IPS-18a (cell line): ENCODE data around the gene SCD5.

Experiments
- H3K27ac ChIP-seq: one replicate; pipeline ENCODE4 v1.5.1; 2013; ENCODE audit warnings: low read length
- H3K27me3 ChIP-seq: one replicate; pipeline ENCODE4 v1.6.1; 2013; ENCODE audit warnings: mild to moderate bottlenecking, low read length; ENCODE audit not compliant: control insufficient read depth, insufficient read depth
- H3K36me3 ChIP-seq: one replicate; pipeline ENCODE4 v1.6.1; 2013; ENCODE audit warnings: low read depth, low read length; ENCODE audit not compliant: control insufficient read depth
- H3K4me1 ChIP-seq: one replicate; pipeline ENCODE4 v1.6.1; 2013; ENCODE audit warnings: low read depth, low read length; ENCODE audit not compliant: control insufficient read depth
- H3K4me3 ChIP-seq: one replicate; pipeline ENCODE4 v1.5.1; 2013; ENCODE audit warnings: low read length
- H3K9ac ChIP-seq: one replicate; pipeline ENCODE4 v1.6.1; 2013; ENCODE audit warnings: mild to moderate bottlenecking, low read length, moderate library complexity
- H3K9me3 ChIP-seq: one replicate; pipeline ENCODE4 v1.6.1; 2013; ENCODE audit warnings: low read depth, low read length; ENCODE audit not compliant: control insufficient read depth

The SCD5 gene

GRCh38 chr4:82611982-82612381 is 186.6 kb downstream of the SCD5 start:
- Histone ChIP-seq H3K4me1 (no peaks in the 10 kb centered on the region), H3K36me3 (no peaks in the 10 kb centered on the region), H3K9ac (no peak overlapping the region), H3K27ac (no peak overlapping the region), H3K27me3 (no peaks in the 10 kb centered on the region), H3K9me3 (no peaks in the 10 kb centered on the region), H3K4me3 (no peak overlapping the region)

- Histone ChIP-seq H3K27me3 (no peaks in the 10 kb centered on the region), H3K4me3 (no peak overlapping the region), H3K9me3 (no peaks in the 10 kb centered on the region), H3K4me1 (no peaks in the 10 kb centered on the region), H3K9ac (no peak overlapping the region), H3K27ac (no peak overlapping the region), H3K36me3 (no peaks in the 10 kb centered on the region)
Observed at GRCh38 chr4:82611527-82611926, 187.1 kb downstream of the SCD5 start.

GRCh38 chr4:82610041-82610440 is 188.6 kb downstream of the SCD5 start:
- Histone ChIP-seq H3K4me3 (no peak overlapping the region), H3K9ac (no peak overlapping the region), H3K36me3 (no peaks in the 10 kb centered on the region), H3K27ac (no peak overlapping the region), H3K4me1 (no peaks in the 10 kb centered on the region), H3K9me3 (no peaks in the 10 kb centered on the region), H3K27me3 (no peaks in the 10 kb centered on the region)

GRCh38 chr4:82606622-82607021 is 192.0 kb downstream of the SCD5 start:
- H3K9me3 ChIP-seq: no peaks in the 10 kb centered on the region

GRCh38 chr4:82604522-82604921 is 194.1 kb downstream of the SCD5 start:
- Histone ChIP-seq H3K27ac (no peak overlapping the region), H3K9ac (no peak overlapping the region)

More at GRCh38 chr4:82606622-82607021, 192.0 kb downstream of the SCD5 start:
- no peak overlapping the region for H3K4me3 ChIP-seq
- H3K27ac ChIP-seq: no peak overlapping the region
- no peaks in the 10 kb centered on the region for H3K36me3 ChIP-seq
- no peak overlapping the region for H3K9ac ChIP-seq
- H3K4me1 ChIP-seq: no peaks in the 10 kb centered on the region
- no peaks in the 10 kb centered on the region for H3K27me3 ChIP-seq

GRCh38 chr4:82601242-82602015 is 197.2 kb downstream of the SCD5 start:
- Histone ChIP-seq H3K4me3 (no peak overlapping the region), H3K27me3 (no peaks in the 10 kb centered on the region), H3K9me3 (no peaks in the 10 kb centered on the region), H3K36me3 (no peaks in the 10 kb centered on the region), H3K4me1 (no peaks in the 10 kb centered on the region), H3K27ac (no peak overlapping the region), H3K9ac (no peak overlapping the region)

More at GRCh38 chr4:82604522-82604921, 194.1 kb downstream of the SCD5 start:
- H3K4me3 ChIP-seq: no peak overlapping the region
- no peaks in the 10 kb centered on the region for H3K36me3 ChIP-seq
- no peaks in the 10 kb centered on the region for H3K27me3 ChIP-seq
- no peaks in the 10 kb centered on the region for H3K9me3 ChIP-seq
- no peaks in the 10 kb centered on the region for H3K4me1 ChIP-seq

GRCh38 chr4:82599336-82599735 is 199.3 kb downstream of the SCD5 start:
- H3K27ac ChIP-seq: no peak overlapping the region
- H3K9ac ChIP-seq: no peak overlapping the region
- no peak overlapping the region for H3K4me3 ChIP-seq
- no peaks in the 10 kb centered on the region for H3K9me3 ChIP-seq
- H3K27me3 ChIP-seq: no peaks in the 10 kb centered on the region
- no peaks in the 10 kb centered on the region for H3K36me3 ChIP-seq
- no peaks in the 10 kb centered on the region for H3K4me1 ChIP-seq

- Histone ChIP-seq H3K9ac (no peak overlapping the region), H3K36me3 (no peaks in the 10 kb centered on the region)
Observed at GRCh38 chr4:82594456-82594855, 204.1 kb downstream of the SCD5 start.

GRCh38 chr4:82593411-82593810 is 205.2 kb downstream of the SCD5 start:
- no peak overlapping the region for H3K4me3 ChIP-seq
- H3K9me3 ChIP-seq: no peaks in the 10 kb centered on the region
- no peak overlapping the region for H3K9ac ChIP-seq
- H3K27ac ChIP-seq: no peak overlapping the region
- no peaks in the 10 kb centered on the region for H3K27me3 ChIP-seq
- H3K4me1 ChIP-seq: peaks cover 14% of the 10 kb centered on the region
- no peaks in the 10 kb centered on the region for H3K36me3 ChIP-seq

More at GRCh38 chr4:82594456-82594855, 204.1 kb downstream of the SCD5 start:
- Histone ChIP-seq H3K4me1 (peaks cover 14% of the 10 kb centered on the region), H3K27me3 (no peaks in the 10 kb centered on the region), H3K9me3 (no peaks in the 10 kb centered on the region), H3K27ac (no peak overlapping the region), H3K4me3 (no peak overlapping the region)

GRCh38 chr4:82592639-82593038 is 206.0 kb downstream of the SCD5 start:
- Histone ChIP-seq H3K9me3 (no peaks in the 10 kb centered on the region), H3K4me1 (peaks cover 14% of the 10 kb centered on the region), H3K36me3 (no peaks in the 10 kb centered on the region), H3K4me3 (no peak overlapping the region), H3K27me3 (no peaks in the 10 kb centered on the region), H3K27ac (no peak overlapping the region), H3K9ac (no peak overlapping the region)

GRCh38 chr4:82591592-82591991 is 207.0 kb downstream of the SCD5 start:
- no peak overlapping the region for H3K9ac ChIP-seq
- no peak overlapping the region for H3K4me3 ChIP-seq
- H3K27ac ChIP-seq: no peak overlapping the region
- H3K27me3 ChIP-seq: no peaks in the 10 kb centered on the region
- no peaks in the 10 kb centered on the region for H3K36me3 ChIP-seq
- H3K9me3 ChIP-seq: no peaks in the 10 kb centered on the region
- peaks cover 20% of the 10 kb centered on the region for H3K4me1 ChIP-seq

- Histone ChIP-seq H3K27me3 (no peaks in the 10 kb centered on the region), H3K9ac (no peak overlapping the region), H3K4me1 (peaks cover 38% of the 10 kb centered on the region), H3K4me3 (no peak overlapping the region), H3K36me3 (no peaks in the 10 kb centered on the region), H3K9me3 (no peaks in the 10 kb centered on the region), H3K27ac (no peak overlapping the region)
Observed at GRCh38 chr4:82589756-82590155, 208.8 kb downstream of the SCD5 start.
